WTC11 (cell line): ENCODE results near the gene PSMD13. TPM values are rescaled to one million over a fixed set of nuclear protein-coding genes. Genes with fewer than 3 reads are reported as not detected.
"Not testable (repeated sequence)": the region's sequence is repeated elsewhere in the genome, so short reads cannot be mapped to it uniquely, and the experiment has no call there.

Source experiments
- ATAC-seq: fragments of 200-7000 bp; cut with Tn5 transposase; 2 replicates; pipeline ENCODE4 v1.10.0; 2021; ENCODE audit warnings: mild to moderate bottlenecking, moderate library complexity
- CTCF ChIA-PET: fragments of 300-600 bp; sonication (Branson Sonifier 250); formaldehyde crosslinking; loops from one replicate; lab custom pipeline; 2021; ENCODE audit warnings: antibody characterized with exemption; lab: Charles Lee
- POLR2A ChIA-PET: fragments of 350-600 bp; sonication (Branson Sonifier 250); formaldehyde crosslinking; loops from one replicate; lab custom pipeline; 2021; ENCODE audit warnings: antibody characterized with exemption; lab: Charles Lee
- DNase-seq: peaks from one replicate; pipeline ENCODE4 v3.0.0; 2021; ENCODE audit warnings: low spot score
- H3K27ac Mint-ChIP-seq: 2 replicates; pipeline ENCODE4 v1.8.0; 2021; ENCODE audit warnings: mixed read lengths
- H3K27me3 Mint-ChIP-seq: 2 replicates; pipeline ENCODE4 v1.8.0; 2021; ENCODE audit warnings: low read depth, mild to moderate bottlenecking, moderate library complexity, mixed read lengths
- H3K36me3 Mint-ChIP-seq: 2 replicates; pipeline ENCODE4 v1.8.0; 2021; ENCODE audit warnings: mixed read lengths
- H3K4me1 Mint-ChIP-seq: 2 replicates; pipeline ENCODE4 v1.8.0; 2022; ENCODE audit warnings: mixed read lengths
- H3K4me3 Mint-ChIP-seq: 2 replicates; pipeline ENCODE4 v1.8.0; 2021; ENCODE audit warnings: mild to moderate bottlenecking, moderate library complexity, mixed read lengths
- H3K9me3 Mint-ChIP-seq: 2 replicates; pipeline ENCODE4 v1.8.0; 2021; ENCODE audit warnings: mixed read lengths
- ETV6 ChIP-seq: sonication (generic); formaldehyde crosslinking; IDR thresholded peaks from 2 replicates; pipeline ENCODE4 v1.8.1; 2022; ENCODE audit warnings: mild to moderate bottlenecking, missing genetic modification reagents
- MXD4 ChIP-seq: fragments of 250-450 bp; sonication (Bioruptor Pico); IDR thresholded peaks from 2 replicates; pipeline ENCODE4 v1.8.0; 2021; ENCODE audit warnings: mild to moderate bottlenecking, moderate library complexity, borderline replicate concordance
- NFE2L1 ChIP-seq: sonication (generic); formaldehyde crosslinking; IDR thresholded peaks from 2 replicates; pipeline ENCODE4 v1.8.1; 2023; ENCODE audit warnings: missing genetic modification reagents
- SMAD3 ChIP-seq: sonication (generic); formaldehyde crosslinking; IDR thresholded peaks from 2 replicates; pipeline ENCODE4 v1.8.0; 2022; ENCODE audit warnings: missing genetic modification reagents, mild to moderate bottlenecking, borderline replicate concordance
- SP1 ChIP-seq: sonication (generic); formaldehyde crosslinking; conservative IDR thresholded peaks from 2 replicates; pipeline ENCODE4 v1.8.1; 2022; ENCODE audit warnings: missing genetic modification reagents
- TCF7 ChIP-seq: sonication (generic); formaldehyde crosslinking; IDR thresholded peaks from 2 replicates; pipeline ENCODE4 v1.8.0; 2022; ENCODE audit warnings: mild to moderate bottlenecking, low read depth, missing genetic modification reagents, moderate library complexity
- TP53 ChIP-seq: sonication (generic); formaldehyde crosslinking; IDR thresholded peaks from 2 replicates; pipeline ENCODE4 v1.8.1; 2023; ENCODE audit warnings: mild to moderate bottlenecking, missing genetic modification reagents
- ZNF121 ChIP-seq: sonication (generic); formaldehyde crosslinking; IDR thresholded peaks from 2 replicates; pipeline ENCODE4 v1.8.0; 2023; ENCODE audit warnings: missing genetic modification reagents
- ZNF317 ChIP-seq: sonication (generic); formaldehyde crosslinking; IDR thresholded peaks from 2 replicates; pipeline ENCODE4 v1.8.1; 2023; ENCODE audit warnings: low read depth, mild to moderate bottlenecking, moderate library complexity, missing genetic modification reagents, borderline replicate concordance
- ZNF396 ChIP-seq: fragments of 250-450 bp; sonication (Bioruptor Pico); IDR thresholded peaks from 2 replicates; pipeline ENCODE4 v1.8.0; 2021; ENCODE audit warnings: mild to moderate bottlenecking, moderate library complexity, borderline replicate concordance
- ZNF416 ChIP-seq: fragments of 250-450 bp; sonication (Bioruptor Pico); IDR thresholded peaks from 2 replicates; pipeline ENCODE4 v1.9.0; 2021; ENCODE audit warnings: mild to moderate bottlenecking, inconsistent platforms
- total RNA-seq: library from RNA; stranded (reverse); gene quantifications from 3 replicates; pipeline ENCODE4 v1.2.3, GENCODE V29; 2021
- TF ChIP-seq, protein P1 (sequence below): sonication (generic); formaldehyde crosslinking; IDR thresholded peaks from 2 replicates; pipeline ENCODE4 v1.8.1; 2023; ENCODE audit warnings: mild to moderate bottlenecking, missing genetic modification reagents, borderline replicate concordance
- TF ChIP-seq, protein P2 (sequence below): sonication (generic); formaldehyde crosslinking; IDR thresholded peaks from 2 replicates; pipeline ENCODE4 v1.8.1; 2022; ENCODE audit warnings: low read depth, mild to moderate bottlenecking, moderate library complexity, missing genetic modification reagents, borderline replicate concordance
- TF ChIP-seq, protein P3 (sequence below): fragments of 250-450 bp; sonication (Bioruptor Pico); IDR thresholded peaks from 2 replicates; pipeline ENCODE4 v1.8.0; 2021; ENCODE audit warnings: mild to moderate bottlenecking
- TF ChIP-seq, protein P4 (sequence below): sonication (generic); formaldehyde crosslinking; IDR thresholded peaks from 2 replicates; pipeline ENCODE4 v1.8.0; 2022; ENCODE audit warnings: missing genetic modification reagents
- TF ChIP-seq, protein P5 (sequence below): fragments of 200-600 bp; IDR thresholded peaks from 2 replicates; pipeline ENCODE4 v1.8.0; 2022; ENCODE audit warnings: antibody characterized with exemption
- TF ChIP-seq, protein P6 (sequence below): fragments of 250-450 bp; sonication (Bioruptor Pico); IDR thresholded peaks from 2 replicates; pipeline ENCODE4 v1.9.0; 2021; ENCODE audit warnings: moderate library complexity, mild to moderate bottlenecking, inconsistent platforms, borderline replicate concordance
- TF ChIP-seq, protein P7 (sequence below): sonication (generic); formaldehyde crosslinking; IDR thresholded peaks from 2 replicates; pipeline ENCODE4 v1.8.0; 2023; ENCODE audit warnings: mild to moderate bottlenecking, missing genetic modification reagents

Gene PSMD13
- total RNA-seq, 1 experiment from 2014 or later, result 148 TPM

DNA sequence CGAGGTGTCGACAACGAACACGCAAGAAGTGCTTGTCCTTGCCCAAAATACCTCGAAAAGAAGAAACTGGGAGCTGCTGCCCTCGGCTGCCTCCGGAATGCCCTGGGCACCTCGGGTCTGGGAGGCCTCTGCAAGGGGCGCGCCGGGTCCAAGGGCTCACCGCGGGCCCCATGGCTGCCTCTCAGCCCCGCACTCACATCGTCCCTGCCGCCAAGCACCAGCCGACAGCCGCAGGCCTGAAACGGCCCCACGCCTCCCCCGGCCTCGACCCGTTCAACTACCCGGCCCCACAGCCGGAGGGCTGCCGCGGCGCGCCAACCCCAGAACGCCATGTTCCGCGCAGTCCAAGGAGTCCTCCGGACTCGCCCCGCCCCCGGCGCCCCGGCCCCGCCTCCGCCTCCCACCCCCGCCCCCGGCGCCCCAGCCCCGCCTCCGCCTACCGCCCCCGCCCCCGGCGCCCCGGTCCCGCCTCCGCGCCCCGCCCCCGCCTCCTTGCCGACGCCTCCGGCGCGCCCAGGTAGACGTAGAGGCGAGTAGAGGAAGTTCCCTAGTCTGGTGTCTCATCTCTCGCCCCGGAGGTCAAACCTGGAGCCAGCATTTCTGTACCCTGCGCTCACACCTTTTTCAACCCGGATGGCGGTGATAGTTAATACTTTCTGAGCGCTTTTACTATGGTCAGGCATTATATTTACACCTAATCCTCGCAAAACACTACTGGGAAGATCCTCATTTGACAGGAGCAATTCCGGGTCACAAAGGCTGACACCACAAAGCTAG lies 591 bp upstream of the PSMD13 start, which contains the start of gene SIRT3 (continued):
- TF ChIP-seq, protein P1, sequence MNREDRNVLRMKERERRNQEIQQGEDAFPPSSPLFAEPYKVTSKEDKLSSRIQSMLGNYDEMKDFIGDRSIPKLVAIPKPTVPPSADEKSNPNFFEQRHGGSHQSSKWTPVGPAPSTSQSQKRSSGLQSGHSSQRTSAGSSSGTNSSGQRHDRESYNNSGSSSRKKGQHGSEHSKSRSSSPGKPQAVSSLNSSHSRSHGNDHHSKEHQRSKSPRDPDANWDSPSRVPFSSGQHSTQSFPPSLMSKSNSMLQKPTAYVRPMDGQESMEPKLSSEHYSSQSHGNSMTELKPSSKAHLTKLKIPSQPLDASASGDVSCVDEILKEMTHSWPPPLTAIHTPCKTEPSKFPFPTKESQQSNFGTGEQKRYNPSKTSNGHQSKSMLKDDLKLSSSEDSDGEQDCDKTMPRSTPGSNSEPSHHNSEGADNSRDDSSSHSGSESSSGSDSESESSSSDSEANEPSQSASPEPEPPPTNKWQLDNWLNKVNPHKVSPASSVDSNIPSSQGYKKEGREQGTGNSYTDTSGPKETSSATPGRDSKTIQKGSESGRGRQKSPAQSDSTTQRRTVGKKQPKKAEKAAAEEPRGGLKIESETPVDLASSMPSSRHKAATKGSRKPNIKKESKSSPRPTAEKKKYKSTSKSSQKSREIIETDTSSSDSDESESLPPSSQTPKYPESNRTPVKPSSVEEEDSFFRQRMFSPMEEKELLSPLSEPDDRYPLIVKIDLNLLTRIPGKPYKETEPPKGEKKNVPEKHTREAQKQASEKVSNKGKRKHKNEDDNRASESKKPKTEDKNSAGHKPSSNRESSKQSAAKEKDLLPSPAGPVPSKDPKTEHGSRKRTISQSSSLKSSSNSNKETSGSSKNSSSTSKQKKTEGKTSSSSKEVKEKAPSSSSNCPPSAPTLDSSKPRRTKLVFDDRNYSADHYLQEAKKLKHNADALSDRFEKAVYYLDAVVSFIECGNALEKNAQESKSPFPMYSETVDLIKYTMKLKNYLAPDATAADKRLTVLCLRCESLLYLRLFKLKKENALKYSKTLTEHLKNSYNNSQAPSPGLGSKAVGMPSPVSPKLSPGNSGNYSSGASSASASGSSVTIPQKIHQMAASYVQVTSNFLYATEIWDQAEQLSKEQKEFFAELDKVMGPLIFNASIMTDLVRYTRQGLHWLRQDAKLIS, result no peak
- TF ChIP-seq ZNF416 (CRISPR knock-in tag), result no peak
- no peak for TF ChIP-seq ZNF317 (CRISPR knock-in tag)
- TF ChIP-seq TP53 (CRISPR knock-in tag), result 0 out of 2 replicates have a peak, but pooled peaks have one; percentile 32
- TF ChIP-seq, protein P2, sequence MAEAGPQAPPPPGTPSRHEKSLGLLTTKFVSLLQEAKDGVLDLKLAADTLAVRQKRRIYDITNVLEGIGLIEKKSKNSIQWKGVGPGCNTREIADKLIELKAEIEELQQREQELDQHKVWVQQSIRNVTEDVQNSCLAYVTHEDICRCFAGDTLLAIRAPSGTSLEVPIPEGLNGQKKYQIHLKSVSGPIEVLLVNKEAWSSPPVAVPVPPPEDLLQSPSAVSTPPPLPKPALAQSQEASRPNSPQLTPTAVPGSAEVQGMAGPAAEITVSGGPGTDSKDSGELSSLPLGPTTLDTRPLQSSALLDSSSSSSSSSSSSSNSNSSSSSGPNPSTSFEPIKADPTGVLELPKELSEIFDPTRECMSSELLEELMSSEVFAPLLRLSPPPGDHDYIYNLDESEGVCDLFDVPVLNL, result peak; percentile 43; the same call in 1 of the 2 replicates
- no peak for TF ChIP-seq SMAD3 (CRISPR knock-in tag)
- TF ChIP-seq, protein P3, sequence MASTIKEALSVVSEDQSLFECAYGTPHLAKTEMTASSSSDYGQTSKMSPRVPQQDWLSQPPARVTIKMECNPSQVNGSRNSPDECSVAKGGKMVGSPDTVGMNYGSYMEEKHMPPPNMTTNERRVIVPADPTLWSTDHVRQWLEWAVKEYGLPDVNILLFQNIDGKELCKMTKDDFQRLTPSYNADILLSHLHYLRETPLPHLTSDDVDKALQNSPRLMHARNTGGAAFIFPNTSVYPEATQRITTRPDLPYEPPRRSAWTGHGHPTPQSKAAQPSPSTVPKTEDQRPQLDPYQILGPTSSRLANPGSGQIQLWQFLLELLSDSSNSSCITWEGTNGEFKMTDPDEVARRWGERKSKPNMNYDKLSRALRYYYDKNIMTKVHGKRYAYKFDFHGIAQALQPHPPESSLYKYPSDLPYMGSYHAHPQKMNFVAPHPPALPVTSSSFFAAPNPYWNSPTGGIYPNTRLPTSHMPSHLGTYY, result no peak
- no peak for TF ChIP-seq ZNF121 (CRISPR knock-in tag)
- no peak for TF ChIP-seq ZNF396 (CRISPR knock-in tag)
- 0 out of 2 replicates have a peak, but pooled peaks have one; percentile 19 for TF ChIP-seq ETV6
- TF ChIP-seq, protein P4, sequence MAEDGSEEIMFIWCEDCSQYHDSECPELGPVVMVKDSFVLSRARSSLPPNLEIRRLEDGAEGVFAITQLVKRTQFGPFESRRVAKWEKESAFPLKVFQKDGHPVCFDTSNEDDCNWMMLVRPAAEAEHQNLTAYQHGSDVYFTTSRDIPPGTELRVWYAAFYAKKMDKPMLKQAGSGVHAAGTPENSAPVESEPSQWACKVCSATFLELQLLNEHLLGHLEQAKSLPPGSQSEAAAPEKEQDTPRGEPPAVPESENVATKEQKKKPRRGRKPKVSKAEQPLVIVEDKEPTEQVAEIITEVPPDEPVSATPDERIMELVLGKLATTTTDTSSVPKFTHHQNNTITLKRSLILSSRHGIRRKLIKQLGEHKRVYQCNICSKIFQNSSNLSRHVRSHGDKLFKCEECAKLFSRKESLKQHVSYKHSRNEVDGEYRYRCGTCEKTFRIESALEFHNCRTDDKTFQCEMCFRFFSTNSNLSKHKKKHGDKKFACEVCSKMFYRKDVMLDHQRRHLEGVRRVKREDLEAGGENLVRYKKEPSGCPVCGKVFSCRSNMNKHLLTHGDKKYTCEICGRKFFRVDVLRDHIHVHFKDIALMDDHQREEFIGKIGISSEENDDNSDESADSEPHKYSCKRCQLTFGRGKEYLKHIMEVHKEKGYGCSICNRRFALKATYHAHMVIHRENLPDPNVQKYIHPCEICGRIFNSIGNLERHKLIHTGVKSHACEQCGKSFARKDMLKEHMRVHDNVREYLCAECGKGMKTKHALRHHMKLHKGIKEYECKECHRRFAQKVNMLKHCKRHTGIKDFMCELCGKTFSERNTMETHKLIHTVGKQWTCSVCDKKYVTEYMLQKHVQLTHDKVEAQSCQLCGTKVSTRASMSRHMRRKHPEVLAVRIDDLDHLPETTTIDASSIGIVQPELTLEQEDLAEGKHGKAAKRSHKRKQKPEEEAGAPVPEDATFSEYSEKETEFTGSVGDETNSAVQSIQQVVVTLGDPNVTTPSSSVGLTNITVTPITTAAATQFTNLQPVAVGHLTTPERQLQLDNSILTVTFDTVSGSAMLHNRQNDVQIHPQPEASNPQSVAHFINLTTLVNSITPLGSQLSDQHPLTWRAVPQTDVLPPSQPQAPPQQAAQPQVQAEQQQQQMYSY (CRISPR knock-in tag), result no peak
- TF ChIP-seq NFE2L1, result peak; percentile 49; the same call in 1 of the 2 replicates
- peak; percentile 58 for TF ChIP-seq SP1
- TF ChIP-seq, protein P5, sequence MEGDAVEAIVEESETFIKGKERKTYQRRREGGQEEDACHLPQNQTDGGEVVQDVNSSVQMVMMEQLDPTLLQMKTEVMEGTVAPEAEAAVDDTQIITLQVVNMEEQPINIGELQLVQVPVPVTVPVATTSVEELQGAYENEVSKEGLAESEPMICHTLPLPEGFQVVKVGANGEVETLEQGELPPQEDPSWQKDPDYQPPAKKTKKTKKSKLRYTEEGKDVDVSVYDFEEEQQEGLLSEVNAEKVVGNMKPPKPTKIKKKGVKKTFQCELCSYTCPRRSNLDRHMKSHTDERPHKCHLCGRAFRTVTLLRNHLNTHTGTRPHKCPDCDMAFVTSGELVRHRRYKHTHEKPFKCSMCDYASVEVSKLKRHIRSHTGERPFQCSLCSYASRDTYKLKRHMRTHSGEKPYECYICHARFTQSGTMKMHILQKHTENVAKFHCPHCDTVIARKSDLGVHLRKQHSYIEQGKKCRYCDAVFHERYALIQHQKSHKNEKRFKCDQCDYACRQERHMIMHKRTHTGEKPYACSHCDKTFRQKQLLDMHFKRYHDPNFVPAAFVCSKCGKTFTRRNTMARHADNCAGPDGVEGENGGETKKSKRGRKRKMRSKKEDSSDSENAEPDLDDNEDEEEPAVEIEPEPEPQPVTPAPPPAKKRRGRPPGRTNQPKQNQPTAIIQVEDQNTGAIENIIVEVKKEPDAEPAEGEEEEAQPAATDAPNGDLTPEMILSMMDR, result no peak
- no peak for TF ChIP-seq MXD4 (CRISPR knock-in tag)
- TF ChIP-seq, protein P6, sequence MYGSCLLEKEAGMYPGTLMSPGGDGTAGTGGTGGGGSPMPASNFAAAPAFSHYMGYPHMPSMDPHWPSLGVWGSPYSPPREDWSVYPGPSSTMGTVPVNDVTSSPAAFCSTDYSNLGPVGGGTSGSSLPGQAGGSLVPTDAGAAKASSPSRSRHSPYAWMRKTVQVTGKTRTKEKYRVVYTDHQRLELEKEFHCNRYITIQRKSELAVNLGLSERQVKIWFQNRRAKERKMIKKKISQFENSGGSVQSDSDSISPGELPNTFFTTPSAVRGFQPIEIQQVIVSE (CRISPR knock-in tag), result no peak
- TF ChIP-seq TCF7 (CRISPR knock-in tag), result peak; percentile 47; the same call in 1 of the 2 replicates
- TF ChIP-seq, protein P7, sequence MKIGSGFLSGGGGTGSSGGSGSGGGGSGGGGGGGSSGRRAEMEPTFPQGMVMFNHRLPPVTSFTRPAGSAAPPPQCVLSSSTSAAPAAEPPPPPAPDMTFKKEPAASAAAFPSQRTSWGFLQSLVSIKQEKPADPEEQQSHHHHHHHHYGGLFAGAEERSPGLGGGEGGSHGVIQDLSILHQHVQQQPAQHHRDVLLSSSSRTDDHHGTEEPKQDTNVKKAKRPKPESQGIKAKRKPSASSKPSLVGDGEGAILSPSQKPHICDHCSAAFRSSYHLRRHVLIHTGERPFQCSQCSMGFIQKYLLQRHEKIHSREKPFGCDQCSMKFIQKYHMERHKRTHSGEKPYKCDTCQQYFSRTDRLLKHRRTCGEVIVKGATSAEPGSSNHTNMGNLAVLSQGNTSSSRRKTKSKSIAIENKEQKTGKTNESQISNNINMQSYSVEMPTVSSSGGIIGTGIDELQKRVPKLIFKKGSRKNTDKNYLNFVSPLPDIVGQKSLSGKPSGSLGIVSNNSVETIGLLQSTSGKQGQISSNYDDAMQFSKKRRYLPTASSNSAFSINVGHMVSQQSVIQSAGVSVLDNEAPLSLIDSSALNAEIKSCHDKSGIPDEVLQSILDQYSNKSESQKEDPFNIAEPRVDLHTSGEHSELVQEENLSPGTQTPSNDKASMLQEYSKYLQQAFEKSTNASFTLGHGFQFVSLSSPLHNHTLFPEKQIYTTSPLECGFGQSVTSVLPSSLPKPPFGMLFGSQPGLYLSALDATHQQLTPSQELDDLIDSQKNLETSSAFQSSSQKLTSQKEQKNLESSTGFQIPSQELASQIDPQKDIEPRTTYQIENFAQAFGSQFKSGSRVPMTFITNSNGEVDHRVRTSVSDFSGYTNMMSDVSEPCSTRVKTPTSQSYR (CRISPR knock-in tag), result no peak

DNA sequence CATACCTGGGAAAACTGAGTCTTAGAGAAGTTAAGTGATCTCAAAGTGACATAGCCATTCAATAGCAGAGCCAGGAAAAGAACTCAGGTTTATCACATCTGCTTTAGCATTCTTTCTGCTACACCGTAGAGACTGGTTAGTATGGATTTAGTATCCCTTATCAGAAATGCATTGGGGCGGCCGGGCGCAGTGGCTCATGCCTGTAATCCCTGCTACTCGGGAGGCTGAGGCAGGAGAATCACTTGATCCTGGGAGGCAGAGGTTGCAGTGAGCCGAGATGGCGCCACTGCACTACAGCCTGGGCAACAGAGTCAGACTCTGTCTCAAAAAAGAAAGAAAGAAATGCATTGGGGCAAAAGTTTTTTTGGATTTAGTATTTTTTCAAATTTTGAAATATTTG lies 1.6 kb downstream of the PSMD13 start:
- CTCF ChIA-PET, result interaction anchor here (1.8 kb wide), 1 partner anchor 13 kb away, joined by 13 read pairs; no protein-coding TSS in a partner anchor
- POLR2A ChIA-PET, H3K9me3 Mint-ChIP-seq, DNase-seq, H3K27ac Mint-ChIP-seq, H3K27me3 Mint-ChIP-seq, ATAC-seq: not testable (repeated sequence)
- H3K4me1 Mint-ChIP-seq, result peaks cover 15% of the 10 kb centered on the region
- peaks cover 31% of the 10 kb centered on the region for H3K36me3 Mint-ChIP-seq
- H3K4me3 Mint-ChIP-seq, result peak overlapping the region; percentile 96
